HG03045 (cell line): Measurements from ENCODE around the gene HDAC11.

Experiments
- ATAC-seq: cut with Tn5 transposase; IDR thresholded peaks from one replicate; pipeline ENCODE4 v1.9.1; 2021; ENCODE audit warnings: mild to moderate bottlenecking, moderate library complexity; ENCODE audit not compliant: unreplicated experiment

Gene HDAC11

DNA sequence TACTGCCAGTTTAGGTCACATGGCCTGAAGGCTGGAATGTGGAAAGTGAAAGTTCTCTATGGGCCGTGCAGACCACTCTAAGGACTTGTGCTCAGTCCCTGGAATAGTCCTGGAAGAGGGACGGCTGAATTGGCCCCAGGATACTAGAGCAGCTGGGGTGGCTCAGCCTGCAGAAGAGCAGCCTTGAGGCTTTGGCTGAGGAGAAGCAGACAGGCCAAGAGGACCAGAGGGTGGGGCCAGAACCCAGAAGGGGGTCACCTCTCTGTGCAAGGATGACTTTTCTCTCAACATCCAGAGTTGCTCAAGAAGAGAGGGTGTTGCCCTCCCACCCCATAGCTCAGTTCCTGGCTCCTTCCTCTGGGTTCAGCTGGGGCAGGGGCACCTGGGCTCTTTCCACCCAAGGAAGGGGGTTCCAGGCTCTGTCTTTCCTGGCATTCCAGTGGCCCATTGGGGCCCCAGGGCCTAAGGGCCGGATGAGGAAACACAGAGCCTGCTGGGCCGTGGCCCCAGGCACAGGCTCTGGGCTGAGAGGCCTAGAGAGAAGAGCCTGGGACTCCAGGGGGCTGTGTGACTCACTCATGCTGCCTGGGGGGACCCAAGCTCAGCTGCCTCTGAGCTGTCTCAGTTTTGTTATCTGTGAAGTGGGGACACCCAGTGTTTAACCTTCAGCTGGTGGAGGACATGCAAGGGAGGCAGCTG is 60.3 kb downstream of the HDAC11 start:
- no peak for ATAC-seq

DNA sequence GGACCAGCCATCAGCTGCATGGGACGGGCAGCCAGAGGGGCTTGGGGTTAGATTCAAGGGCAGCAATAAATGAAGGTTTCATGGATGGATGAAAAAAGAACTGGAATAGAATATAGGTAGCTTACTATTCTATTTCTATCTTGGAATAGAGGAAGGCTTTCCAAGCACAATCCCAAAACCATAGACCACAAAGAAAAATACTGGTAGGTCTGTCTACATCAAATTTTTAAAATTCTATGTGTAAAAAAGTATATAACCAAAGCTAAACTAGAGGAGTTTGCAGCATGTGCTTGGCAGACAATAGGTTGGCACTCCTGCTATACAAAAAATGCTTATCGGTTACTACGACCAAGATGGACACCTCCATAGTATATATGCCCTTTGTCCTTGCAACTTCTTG is 61.6 kb downstream of the HDAC11 start:
- no peak for ATAC-seq

DNA sequence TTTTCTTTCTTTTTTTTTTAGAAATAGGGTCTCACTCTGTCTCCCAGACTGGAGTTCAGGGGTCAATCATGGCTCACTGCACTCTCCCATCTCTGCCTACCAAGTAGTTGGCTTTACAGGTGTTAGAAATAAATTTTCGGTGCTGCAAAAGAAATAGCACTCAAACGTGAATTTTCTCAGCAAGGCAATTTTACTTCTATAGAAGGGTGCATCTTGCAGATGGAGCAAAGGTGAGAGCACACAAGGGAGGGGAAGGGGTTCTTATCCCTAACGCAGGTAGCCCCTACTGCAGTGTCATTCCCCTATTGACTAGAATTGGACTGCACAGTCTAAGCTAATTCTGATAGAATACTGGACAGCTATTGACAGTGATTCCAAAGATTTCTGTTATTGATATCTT is 62.0 kb downstream of the HDAC11 start:
- ATAC-seq, result no peak

DNA sequence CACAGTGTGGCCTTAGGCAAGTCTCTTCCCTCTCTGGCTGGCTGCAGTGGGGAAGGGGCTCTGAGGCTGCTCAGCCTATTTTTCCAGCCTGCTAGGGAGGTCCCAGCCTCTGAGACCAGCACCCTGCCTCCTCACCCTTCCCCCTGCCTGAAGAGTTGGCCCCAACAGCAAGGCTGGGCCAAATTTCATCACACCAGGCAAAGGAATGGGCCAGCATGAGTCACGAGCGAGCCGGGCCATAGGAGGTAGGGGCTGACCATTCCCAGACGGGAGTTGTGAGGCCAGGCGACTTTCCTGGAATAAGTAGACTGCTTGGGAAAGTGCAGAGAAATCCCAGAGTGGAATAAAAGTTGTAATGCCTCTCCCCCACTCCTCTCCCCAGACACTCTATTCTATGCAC is 63.1 kb downstream of the HDAC11 start:
- ATAC-seq, result no peak

DNA sequence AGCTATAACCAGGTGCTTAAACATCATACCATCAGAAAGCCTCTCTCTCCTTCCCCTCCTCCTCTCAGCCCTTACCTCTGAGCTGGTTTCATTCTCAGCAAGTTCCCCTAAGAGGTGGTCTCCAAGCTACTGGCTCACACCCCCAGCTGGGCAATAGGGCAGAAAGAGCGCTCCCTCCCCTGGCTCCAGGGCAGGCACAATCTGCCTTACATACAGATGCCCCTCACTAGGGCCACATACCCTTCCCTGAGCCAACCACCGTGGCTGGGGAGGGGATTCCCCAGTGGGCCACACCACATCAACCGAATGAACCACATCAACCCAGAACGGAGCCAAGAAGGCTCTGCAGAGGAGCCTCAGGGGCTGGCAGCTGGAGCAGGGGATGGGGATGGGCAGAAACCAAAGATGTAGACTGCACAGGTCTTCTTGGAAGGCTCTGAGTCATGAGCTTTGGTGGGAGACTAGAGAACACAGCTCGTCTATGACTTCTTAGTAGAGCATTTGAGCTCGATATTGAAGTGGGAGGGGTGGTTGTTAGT is 64.3 kb downstream of the HDAC11 start:
- no peak for ATAC-seq

DNA sequence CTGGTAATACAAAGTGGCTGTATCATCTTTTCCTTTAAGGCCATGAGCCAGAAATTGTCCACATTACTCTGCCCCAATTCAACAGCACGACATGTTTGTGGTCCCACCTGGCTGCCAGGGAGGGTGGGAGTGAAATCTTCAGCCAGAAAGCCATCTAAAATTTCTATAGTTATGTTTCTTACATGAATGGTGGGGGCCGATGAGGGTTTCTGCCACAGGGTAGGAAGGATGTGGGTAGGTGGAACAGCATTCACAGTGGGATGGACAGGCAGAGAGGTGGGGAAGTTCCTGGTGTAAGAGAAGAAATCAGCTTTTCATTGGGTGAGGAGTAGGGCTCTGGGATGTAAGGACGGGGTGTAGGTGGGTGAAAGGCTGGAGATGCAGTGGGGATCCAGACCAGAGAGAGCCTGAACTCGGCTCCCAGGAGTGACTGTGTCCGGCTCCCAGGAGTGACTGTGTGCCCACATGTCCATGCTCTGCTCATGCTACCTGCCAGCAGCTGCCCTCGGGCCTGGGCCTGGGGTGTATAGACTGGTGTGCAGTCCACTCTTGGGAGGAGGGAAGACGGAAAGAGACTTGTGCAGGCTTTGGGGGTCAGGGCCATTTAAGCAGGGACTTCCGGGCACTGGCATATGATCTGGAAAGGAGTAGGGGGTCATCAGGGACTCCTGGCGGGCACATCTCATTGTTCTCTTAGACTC is 65.0 kb downstream of the HDAC11 start:
- no peak for ATAC-seq

DNA sequence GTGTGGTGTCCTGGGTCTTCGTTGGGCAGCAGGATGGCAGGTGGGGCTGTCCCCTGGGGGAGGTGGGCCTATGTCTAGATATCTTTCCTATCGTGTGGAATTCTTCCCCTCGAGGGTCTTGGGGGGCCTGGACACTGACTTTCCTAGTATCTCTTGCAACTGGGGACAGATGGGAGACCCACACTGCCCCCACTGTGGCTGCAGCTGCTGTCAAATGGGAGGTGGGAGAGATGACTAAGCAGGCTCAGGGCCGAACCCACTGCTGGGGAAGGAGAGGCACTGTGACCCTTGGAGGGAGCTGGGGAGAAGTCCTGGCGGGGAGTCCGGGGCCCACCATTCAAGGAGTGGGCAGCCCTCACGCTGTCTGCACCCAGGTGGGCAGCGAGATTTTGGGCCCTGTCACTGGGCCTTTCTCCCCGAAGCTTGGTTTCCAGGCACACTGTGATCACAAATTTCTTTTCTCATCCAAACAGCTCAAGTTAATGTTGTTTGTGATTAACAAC is 65.9 kb downstream of the HDAC11 start:
- no peak for ATAC-seq

DNA sequence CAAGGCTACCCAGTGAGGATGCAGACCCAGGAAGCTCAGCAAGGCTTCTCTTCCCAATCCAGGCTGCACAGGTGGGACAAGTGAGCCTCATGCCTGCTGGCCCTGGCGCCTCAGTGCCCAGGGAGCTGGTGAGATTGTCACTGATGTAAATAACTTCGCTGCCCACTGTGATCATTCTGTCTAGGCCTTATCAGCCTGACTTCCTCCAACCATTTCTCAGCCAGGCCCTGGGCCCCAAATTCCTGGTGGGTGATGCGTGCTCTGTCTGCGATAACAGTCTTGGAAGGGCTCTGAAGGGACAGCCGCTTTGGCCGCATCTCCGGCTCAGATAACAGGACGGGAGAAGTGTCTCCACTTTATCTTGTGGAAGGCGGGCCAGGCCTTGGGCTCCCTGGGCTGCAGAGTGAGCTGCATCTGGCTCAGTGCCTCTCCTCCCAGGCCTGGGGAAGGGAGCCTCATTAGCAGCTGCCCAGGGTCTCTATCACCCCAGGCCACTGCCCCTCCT is 66.6 kb downstream of the HDAC11 start:
- no peak for ATAC-seq

DNA sequence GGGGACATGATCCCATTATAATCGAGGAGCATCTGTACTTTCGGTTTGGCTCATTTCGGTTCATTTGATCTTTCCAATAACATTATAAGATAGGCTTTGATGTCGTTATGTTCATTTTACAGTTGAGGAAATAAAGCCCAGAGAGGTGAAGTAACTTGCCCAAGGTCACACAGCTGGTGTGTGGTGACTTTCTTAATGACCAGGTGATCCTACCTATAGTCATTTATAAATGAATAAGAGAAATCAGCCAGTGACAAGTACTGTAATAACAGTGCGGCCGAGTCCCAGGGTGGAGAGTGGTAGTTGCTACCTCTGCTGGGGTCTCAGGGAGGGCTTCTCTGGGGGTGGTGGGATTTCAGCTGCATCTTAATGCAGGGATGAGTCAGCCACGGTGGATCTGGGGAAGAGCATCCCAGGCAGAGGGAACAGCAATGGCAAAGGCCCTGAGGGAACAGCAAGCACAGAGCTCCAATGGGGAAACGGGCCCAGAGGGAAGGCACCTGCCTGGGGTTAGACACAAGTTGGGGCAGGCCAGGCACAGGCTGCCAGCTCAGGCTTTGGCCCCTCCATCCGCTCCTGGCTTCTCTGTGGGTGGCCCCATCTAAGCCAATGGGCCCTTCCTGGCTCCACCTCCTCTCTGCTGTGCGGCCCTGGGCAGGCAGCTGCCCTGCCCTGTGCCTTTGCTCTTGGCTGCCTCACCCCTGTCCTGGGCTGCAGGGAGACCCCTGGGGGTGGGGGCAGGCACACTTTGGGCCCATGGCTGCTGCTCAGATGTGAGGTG is 67.7 kb downstream of the HDAC11 start:
- no peak for ATAC-seq

DNA sequence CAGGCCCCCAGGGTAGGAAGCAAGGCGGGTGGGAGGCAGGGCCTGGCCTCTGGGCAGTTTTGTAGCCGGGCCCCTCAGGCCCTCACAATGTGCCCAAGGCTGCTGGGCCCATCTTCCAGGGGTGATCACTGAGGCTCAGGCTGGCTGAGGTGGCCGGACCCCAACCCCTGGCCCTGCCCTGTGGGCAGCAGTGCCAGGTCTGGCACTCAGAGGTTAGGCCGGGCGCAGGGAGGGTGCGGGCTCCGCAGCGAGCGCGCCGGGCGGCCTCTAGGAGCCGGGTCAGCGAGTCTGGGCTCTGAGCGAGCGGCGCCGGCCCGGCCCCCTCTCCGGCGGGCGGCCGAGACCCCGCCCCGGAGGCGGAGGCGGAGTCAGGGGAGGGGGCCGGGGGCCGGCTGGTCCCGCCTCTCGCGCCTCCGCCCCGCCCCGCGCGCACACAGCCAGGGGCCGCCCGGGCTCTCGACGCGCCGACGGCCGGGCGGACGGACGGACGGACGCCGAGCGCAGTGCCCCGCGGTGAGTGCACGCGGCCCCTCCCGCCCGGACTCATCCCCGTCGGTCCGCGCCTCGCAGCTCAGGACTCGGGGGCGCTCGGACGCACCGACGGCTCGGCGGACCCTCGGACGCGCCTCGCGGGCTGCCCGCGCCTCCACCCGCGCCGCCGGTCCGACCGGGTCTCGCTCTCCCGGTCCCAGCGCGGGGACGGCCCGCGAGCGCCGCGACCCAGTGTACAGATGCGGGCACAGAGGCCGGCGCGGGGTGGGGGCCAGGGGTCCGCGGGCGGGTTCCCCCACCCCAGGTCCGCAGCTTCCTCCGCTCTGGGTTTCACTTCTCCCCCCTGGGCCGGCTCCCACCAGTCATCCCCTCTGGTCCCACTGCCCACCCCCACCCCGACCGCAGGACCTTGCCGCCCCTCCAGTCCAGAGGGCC is 68.9 kb downstream of the HDAC11 start, which contains the start of gene FBLN2:
TSS of gene FBLN2 (plus strand) at position 430 of the 927 bp plus-strand sequence. CDS start 21,231 bp downstream, outside the sequence.
- no peak for ATAC-seq

DNA sequence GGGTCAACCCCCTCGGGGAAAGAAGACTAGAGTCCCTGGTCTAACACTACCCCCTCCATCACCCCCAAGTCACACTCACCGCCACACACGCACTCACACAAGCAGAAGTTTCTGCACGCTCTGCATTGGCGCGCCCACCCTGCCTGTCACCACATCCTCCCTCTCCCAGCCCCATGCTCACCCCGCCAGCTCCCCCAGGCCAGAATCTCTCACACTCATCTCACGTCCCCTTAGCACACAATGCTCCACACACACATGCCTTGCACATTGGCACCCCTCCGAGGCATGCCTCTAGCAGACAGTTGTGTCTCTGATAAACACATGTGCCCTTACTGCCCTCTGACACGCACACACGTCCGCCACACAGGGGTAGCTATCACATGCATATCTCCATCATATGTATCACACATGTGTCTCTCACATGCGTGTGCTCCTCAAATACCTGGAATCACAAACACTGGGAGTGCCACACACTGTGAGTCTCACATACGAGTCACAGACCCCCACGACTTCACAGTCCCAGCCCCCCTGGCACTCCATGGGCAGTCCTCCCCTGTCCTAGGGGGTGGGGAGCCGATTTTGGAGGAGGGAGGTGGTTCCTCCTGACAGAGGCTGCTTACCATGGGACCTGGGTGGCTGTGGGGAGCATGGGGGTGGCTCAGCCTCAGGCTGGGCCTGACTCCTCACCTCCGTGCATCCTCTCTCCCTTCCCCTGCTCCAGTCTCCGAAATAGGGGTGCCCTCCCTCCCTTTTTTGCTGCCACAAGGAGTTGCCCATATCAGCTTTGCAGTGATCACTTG is 69.7 kb downstream of the HDAC11 start:
- ATAC-seq, result no peak

DNA sequence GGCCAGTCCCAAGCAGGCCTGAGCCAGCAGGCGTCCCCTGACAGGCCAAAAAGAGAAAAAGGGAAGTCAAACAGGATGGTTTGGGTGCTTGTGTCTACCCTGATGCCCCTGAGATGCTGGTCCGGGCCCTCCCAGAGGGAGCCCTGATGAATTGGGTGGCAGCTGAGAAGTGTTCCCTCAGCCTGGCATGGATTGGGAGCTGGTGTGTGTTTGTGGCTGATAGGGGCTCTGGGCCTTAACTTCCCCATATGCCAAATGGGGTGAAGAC is 70.3 kb downstream of the HDAC11 start:
- no peak for ATAC-seq

DNA sequence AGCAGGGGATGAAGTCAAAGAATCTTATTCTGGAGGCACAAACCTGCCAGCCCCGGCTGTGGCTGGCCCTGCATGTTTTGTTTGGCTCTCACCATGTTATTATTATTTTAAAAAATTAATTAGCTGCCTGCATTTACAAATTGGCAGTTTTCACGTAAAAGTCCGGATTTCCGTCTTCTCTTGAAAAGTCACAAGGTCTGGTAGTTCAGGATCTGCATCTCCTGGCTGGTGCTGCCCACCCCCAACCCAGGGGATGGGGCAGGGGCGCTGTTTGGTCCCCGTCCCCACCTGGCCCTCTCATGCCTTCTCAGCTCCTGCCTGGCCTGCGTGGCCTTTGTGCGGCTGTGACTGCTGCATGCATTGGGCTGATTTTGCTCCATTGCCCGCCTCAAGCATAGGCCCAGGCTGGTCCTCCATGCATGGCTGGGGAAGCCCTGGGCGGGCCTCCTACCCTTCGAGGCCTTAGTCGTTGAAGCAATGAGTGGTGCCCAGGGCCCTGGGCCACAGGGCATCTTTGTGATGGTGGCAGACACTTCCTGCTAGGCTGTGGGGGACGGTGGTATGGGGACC is 70.8 kb downstream of the HDAC11 start:
- no peak for ATAC-seq

DNA sequence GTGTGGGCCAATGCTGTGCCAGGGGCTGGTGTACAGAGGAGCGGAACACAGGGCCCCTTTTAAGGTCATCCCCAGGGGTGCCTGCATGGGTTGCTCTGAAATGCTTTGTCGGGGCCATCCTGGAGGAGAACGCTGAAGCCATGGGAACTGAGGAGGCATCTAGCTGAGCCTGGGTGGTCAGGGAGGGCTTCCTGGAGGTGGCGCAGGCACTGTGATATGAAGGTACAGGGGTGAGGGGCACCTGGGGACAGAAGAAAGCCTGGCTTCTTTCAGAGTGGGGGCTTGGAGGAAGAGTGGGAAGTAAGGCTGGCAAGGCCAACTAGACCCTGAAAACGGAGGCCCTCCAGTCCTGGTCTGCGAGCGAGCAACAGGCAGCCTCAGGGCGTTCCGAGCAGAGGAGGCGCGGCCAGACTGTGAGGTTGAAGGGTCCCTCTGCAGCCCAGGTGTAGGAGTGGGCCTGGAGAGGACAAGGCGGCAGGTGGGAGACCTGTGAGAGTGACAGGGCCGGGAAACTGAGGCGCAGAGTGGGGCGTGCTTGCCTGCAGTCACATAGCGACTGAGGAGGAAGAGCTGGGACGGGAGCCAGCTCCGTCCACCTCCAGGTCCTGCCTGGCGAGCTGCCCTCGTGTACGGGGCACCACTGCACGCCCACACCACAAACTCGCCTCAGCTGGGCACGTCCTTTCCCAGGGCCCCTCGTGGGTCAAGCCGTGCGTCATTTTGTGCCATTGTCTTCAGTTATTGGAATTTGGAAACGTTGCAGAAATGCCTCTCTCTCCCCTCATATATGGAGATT is 72.9 kb downstream of the HDAC11 start:
- no peak for ATAC-seq

DNA sequence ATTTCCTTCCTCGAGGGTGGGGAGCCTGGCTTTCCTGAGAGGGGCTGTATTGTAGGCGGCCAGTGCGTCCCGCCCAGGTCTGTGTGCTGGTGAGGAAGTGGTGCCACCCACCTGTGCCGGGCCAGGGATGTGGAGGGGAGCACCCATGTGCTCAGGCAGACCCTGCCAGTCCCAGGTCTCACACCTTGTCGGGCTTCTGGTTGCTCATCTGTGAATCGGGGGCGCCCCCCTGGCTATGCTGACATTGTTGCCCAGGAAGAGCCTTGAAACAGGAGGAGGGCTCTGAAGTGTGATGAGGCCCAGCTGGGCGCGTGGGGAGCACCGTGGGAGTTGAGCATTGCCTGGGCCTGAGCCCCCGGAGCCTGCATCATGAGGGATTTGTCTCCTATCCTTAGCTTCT is 73.6 kb downstream of the HDAC11 start:
- no peak for ATAC-seq

DNA sequence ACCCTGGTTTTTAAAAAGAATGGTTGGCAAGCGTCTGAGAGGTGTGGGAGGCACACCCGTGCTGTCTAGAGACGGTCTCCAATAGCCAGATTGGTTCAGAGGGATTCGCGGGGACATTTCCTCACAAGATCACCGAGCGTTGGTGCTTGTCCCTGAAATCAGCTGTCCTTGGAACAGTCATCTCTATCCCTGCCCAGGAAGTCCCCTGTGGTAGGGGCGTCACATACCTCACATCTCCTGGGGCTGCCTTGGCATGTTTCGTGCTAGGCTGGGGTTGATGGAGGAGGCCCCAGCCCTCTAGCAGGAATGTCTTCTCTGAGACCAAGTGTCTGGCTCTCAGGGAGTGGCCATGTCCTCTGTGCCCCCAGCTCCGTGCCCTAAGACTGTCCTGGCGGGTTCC is 75.6 kb downstream of the HDAC11 start:
- ATAC-seq, result no peak
